MCF 10A (cell line): ENCODE results near the gene LAMA3. TPM values are rescaled to one million over a fixed set of nuclear protein-coding genes. Genes with fewer than 3 reads are reported as not detected.

Experiments
- BruUV-seq: library from RNA; stranded (reverse); fragments of 400-500 nt; replicated peaks from 2 replicates; lab custom pipeline; 2021; lab: Mats Ljungman, UMichigan
- CTCF ChIA-PET: fragments of 300-600 bp; sonication (Branson Sonifier 250); formaldehyde crosslinking; extraction: SDS; loops from one replicate; lab custom pipeline; 2021; ENCODE audit warnings: antibody characterized with exemption, inconsistent platforms; lab: Yijun Ruan, JAX
- POLR2A ChIA-PET: fragments of 300-600, 350-650 bp; sonication (Branson Sonifier 250); formaldehyde crosslinking; extraction: SDS; loops from one replicate; lab custom pipeline; 2020; ENCODE audit warnings: antibody characterized with exemption, inconsistent platforms; lab: Yijun Ruan, JAX
- DNase-seq: peaks from one replicate; pipeline ENCODE4 v3.0.0-alpha.2; 2018; ENCODE audit not compliant: unreplicated experiment
- H3K27ac Mint-ChIP-seq: one replicate; pipeline ENCODE4 v1.8.0; 2022; ENCODE audit warnings: mild to moderate bottlenecking, low read depth, mixed read lengths; ENCODE audit not compliant: unreplicated experiment
- H3K27me3 Mint-ChIP-seq: one replicate; pipeline ENCODE4 v1.8.0; 2022; ENCODE audit warnings: mixed read lengths; ENCODE audit not compliant: insufficient read depth, unreplicated experiment
- H3K36me3 Mint-ChIP-seq: one replicate; pipeline ENCODE4 v1.8.0; 2022; ENCODE audit warnings: mild to moderate bottlenecking, moderate library complexity, mixed read lengths; ENCODE audit not compliant: insufficient read depth, unreplicated experiment
- H3K4me1 Mint-ChIP-seq: one replicate; pipeline ENCODE4 v1.8.0; 2022; ENCODE audit warnings: mixed read lengths; ENCODE audit not compliant: insufficient read depth, unreplicated experiment
- H3K4me3 Mint-ChIP-seq: one replicate; pipeline ENCODE4 v1.8.0; 2022; ENCODE audit warnings: mild to moderate bottlenecking, moderate library complexity, mixed read lengths; ENCODE audit not compliant: unreplicated experiment
- H3K9me3 Mint-ChIP-seq: one replicate; pipeline ENCODE4 v1.8.0; 2022; ENCODE audit warnings: mixed read lengths; ENCODE audit not compliant: unreplicated experiment
- intact Hi-C: fragments of 100-400 bp; cut with micrococcal nuclease; formaldehyde crosslinking; loops from 2 replicates; pipeline ENCODE4 v1.14.1; 2022
- total RNA-seq: library from RNA; stranded (reverse); gene quantifications from 2 replicates; pipeline ENCODE4 v1.2.3, GENCODE V29; 2022
- TF ChIP-seq, protein P1 (sequence below): fragments of 200-600 bp; IDR thresholded peaks from one replicate; pipeline ENCODE4 v1.8.0; 2022; ENCODE audit warnings: antibody characterized with exemption, mild to moderate bottlenecking; ENCODE audit not compliant: unreplicated experiment

The LAMA3 gene
- total RNA-seq, 1 experiment from 2014 or later: 371 TPM

DNA sequence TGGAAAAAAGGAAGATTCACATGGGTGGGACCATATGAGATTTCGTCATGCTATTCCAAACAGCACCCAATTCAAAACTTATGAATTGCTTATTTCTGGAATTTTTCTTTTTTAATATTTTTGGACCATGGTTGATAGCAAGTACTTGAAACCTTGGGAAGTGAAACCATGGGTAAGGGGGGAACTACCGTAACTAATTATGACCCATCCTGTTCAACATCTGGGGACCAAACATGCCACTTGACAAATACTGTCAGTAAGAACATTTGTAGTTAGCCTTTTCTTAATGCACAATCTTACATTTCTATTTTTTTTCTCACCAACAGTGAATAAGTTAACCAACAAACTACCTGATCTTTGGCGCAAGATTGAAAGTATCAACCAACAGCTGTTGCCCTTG, 219.6 kb downstream of the LAMA3 start:
- DNase-seq: no peak
- Mint-ChIP-seq H3K36me3 (peaks cover 99% of the 10 kb centered on the region), H3K4me1 (no peaks in the 10 kb centered on the region), H3K4me3 (no peak overlapping the region), H3K27me3 (no peaks in the 10 kb centered on the region), H3K27ac (no peak overlapping the region), H3K9me3 (no peaks in the 10 kb centered on the region)
- POLR2A ChIA-PET: interaction anchor here (0.7 kb wide), 1 partner anchor 262 kb away, joined by 3 read pairs; no protein-coding TSS in a partner anchor
- CTCF ChIA-PET: interaction anchor here (1.0 kb wide), 1 partner anchor 10 kb away, joined by 5 read pairs; no protein-coding TSS in a partner anchor
- no TSS peak for BruUV-seq
- TF ChIP-seq, protein P1, sequence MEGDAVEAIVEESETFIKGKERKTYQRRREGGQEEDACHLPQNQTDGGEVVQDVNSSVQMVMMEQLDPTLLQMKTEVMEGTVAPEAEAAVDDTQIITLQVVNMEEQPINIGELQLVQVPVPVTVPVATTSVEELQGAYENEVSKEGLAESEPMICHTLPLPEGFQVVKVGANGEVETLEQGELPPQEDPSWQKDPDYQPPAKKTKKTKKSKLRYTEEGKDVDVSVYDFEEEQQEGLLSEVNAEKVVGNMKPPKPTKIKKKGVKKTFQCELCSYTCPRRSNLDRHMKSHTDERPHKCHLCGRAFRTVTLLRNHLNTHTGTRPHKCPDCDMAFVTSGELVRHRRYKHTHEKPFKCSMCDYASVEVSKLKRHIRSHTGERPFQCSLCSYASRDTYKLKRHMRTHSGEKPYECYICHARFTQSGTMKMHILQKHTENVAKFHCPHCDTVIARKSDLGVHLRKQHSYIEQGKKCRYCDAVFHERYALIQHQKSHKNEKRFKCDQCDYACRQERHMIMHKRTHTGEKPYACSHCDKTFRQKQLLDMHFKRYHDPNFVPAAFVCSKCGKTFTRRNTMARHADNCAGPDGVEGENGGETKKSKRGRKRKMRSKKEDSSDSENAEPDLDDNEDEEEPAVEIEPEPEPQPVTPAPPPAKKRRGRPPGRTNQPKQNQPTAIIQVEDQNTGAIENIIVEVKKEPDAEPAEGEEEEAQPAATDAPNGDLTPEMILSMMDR: no peak
- intact Hi-C loops: no loop called here

DNA sequence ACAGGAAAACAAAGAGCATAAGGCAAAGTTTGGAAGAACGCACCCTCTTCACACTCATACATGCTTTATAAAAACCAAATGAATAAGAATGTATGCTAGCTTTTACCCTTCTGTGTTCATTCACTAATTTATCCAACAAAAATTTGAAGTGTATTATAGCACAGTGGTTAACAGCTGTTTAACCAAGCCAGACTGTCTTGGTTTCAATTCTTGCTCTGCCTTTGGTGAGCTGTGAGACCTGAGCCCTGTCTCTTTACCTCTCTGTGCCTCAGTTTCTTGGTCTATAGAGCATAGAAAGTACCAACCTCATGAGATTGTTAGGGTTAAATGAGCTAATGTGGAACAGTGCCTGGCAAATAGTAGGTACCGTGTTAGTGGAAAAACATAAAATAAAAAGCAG, 220.8 kb downstream of the LAMA3 start:
- H3K27ac Mint-ChIP-seq: no peak overlapping the region
- no peaks in the 10 kb centered on the region for H3K27me3 Mint-ChIP-seq
- no peak for DNase-seq
- peaks cover 99% of the 10 kb centered on the region for H3K36me3 Mint-ChIP-seq
- H3K9me3 Mint-ChIP-seq: no peaks in the 10 kb centered on the region
- BruUV-seq: no TSS peak
- TF ChIP-seq, protein P1: no peak
- no peak overlapping the region for H3K4me3 Mint-ChIP-seq
- POLR2A ChIA-PET: interaction anchor here (0.8 kb wide), 1 partner anchor 13 kb away, joined by 3 read pairs; no protein-coding TSS in a partner anchor
- no peaks in the 10 kb centered on the region for H3K4me1 Mint-ChIP-seq
- intact Hi-C loops: no loop called here
- CTCF ChIA-PET: interaction anchor here (0.6 to 1.5 kb wide), 2 partner anchors 10 to 98 kb away, joined by 4 to 5 read pairs; no protein-coding TSS in a partner anchor

DNA sequence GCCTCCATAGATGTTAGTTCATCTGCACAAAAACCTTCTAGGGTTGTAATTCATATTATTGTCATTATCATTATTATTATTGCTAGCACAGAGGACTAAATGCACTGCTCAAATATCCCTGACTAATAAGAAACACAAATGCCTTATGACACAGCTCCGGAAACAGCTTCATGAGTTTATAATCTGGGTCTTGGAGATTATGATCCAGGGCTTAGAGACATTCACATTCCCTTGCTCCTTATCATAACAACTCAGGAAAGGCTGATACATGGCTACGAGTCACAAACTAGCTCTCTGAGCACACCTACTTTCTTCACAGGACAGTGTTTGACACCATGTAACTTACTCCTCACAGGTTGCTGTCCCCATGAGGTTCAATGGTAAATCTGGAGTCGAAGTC, 223.1 kb downstream of the LAMA3 start:
- H3K27me3 Mint-ChIP-seq: no peaks in the 10 kb centered on the region
- TF ChIP-seq, protein P1: no peak
- no peak for DNase-seq
- ChIA-PET POLR2A (no interaction called here), CTCF (interaction anchor here (0.6 kb wide), 1 partner anchor 1233 kb away, joined by 3 read pairs; no protein-coding TSS in a partner anchor)
- H3K9me3 Mint-ChIP-seq: no peaks in the 10 kb centered on the region
- H3K27ac Mint-ChIP-seq: no peak overlapping the region
- no peaks in the 10 kb centered on the region for H3K4me1 Mint-ChIP-seq
- no peak overlapping the region for H3K4me3 Mint-ChIP-seq
- intact Hi-C loops: no loop called here
- BruUV-seq: no TSS peak
- H3K36me3 Mint-ChIP-seq: peaks cover 99% of the 10 kb centered on the region

DNA sequence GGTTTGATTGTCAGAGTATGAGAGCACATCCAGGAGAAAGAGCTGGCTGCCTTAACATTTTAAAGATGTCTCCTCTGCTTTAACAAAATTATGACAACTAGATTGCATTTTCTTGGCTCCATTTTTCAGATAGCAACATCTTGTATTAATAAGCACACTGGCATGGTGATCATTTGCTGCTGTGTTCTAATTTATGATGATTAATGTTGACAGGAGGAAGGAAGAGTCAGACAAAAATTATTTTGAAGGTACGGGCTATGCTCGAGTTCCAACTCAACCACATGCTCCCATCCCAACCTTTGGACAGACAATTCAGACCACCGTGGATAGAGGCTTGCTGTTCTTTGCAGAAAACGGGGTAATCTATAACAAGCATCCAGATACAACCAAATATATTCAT, 227.1 kb downstream of the LAMA3 start:
- no peak for DNase-seq
- Mint-ChIP-seq H3K27ac (no peak overlapping the region), H3K9me3 (no peaks in the 10 kb centered on the region), H3K4me3 (no peak overlapping the region), H3K36me3 (peaks cover 99% of the 10 kb centered on the region), H3K27me3 (no peaks in the 10 kb centered on the region), H3K4me1 (peaks cover 18% of the 10 kb centered on the region)
- TF ChIP-seq, protein P1: no peak
- ChIA-PET POLR2A (no interaction called here), CTCF (interaction anchor here (1.3 kb wide), 1 partner anchor 11 kb away, joined by 3 read pairs; no protein-coding TSS in a partner anchor)
- no TSS peak for BruUV-seq
- intact Hi-C loops: loop anchor here (5.0 kb wide), 1 partner anchor 199 kb away; no protein-coding TSS in a partner anchor
